ENCODE results near the gene RAD51AP1. TPM values are rescaled to one million over a fixed set of nuclear protein-coding genes. Genes with fewer than 3 reads are reported as not detected.

The RAD51AP1 gene
- total RNA-seq, 1 donor from 2014 or later = 8.5 TPM

DNA sequence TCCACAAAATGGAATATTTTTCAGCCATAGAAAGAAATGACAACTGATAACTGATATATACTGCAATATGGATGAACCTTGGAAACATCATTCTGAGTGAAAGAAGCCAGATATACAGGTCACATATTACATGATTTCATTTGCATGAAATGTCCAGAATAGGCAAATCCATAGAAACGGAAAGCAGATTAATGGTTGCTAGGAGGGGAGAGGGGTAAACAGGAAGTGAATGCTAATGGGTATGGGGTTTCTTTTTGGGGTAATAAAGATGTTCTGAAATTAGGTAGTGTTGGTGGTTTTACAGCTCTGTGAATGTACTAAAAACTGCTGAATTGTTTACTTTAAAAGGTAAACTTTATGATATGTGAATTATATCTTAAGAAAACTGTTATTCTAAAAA, 6.5 kb downstream of the RAD51AP1 start:
- no peak for DNase-seq (ENCODE audit: extremely low read depth, low read depth, low spot score)

- DNase-seq (ENCODE audit: extremely low read depth, low read depth, low spot score) = no peak
Observed at GRCh38 chr12:4552191-4552590, 13.5 kb downstream of the RAD51AP1 start.

DNA sequence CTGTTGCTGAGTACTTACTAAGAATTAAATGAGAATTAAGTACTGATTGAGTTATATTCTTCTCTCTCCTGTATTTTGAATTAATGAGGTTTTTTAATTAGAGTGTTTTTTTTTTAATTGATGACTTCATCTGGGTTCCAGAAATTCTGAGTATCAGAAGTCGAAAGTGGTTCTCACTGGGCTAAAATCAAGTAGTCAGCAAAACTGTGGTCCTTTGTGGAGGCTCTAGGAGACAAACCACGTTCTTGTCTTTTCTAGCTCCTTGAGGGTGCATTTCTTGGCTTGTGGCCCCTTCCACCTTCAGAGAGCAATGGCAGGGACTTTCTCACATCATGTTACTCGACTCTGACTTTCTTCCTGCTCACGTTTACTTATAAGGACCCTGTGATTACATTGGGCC, 15.3 kb downstream of the RAD51AP1 start:
- no peak for DNase-seq (ENCODE audit: extremely low read depth, low read depth, low spot score)

DNA sequence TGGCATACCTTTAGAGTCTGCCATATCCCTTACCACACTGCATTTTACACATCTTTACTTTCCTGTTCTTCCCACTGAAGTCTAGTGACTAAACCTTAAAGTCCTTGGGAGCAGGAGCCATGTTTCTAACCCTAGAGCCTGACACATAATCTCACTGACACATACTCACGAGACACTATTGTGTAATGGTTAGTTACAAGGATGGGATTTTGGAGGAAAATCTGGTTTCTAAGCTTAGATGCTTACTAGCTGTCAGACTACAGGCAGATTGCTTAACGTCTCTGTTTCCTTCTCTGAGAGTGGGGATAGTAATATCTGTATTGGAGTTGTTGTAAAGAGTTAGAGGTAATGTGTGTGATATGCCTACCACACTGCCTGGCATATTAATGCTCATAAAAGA, 17.1 kb downstream of the RAD51AP1 start:
- DNase-seq (ENCODE audit: extremely low read depth, low read depth, low spot score) = no peak

DNA sequence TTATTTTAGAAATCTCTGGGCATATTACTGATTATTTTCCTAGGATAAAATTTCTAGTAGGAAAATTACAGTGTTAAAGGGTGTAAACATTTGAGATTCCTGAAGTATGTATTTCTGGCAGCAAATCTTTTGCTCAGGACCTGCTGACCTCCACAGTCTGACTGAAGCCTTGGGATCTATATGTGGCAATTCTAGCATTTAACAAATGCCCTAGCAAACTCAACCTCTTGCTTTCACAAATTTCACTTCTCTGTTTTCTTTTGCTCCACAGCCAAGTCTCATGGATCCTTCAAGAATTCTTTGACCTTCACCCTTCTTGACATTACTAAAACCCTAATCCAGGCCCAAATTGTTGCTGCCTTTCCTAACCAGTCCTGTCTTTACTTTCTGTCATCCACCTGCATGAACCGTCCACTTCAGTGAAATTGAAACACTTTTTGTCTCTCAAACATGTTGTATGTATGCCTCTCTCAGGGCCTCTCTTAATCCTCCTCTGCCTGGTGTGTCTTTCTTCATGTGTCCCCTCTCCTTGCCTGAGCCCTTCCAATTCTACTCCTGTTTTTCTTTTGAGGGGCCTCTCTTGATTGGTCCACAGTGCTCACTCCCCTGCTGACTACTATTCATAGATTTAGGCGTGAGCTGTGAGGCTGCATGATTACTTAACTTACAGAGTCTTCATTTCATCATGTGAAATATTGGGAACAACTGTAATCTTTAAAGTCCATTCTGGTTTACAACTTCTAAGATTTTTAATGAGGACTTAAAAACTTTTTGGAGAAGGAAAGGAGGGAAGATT, 18.2 kb downstream of the RAD51AP1 start:
- no peak for DNase-seq (ENCODE audit: extremely low read depth, low read depth, low spot score)

- no peak for DNase-seq (ENCODE audit: extremely low read depth, low read depth, low spot score)
Observed at GRCh38 chr12:4557586-4557985, 18.9 kb downstream of the RAD51AP1 start.

DNA sequence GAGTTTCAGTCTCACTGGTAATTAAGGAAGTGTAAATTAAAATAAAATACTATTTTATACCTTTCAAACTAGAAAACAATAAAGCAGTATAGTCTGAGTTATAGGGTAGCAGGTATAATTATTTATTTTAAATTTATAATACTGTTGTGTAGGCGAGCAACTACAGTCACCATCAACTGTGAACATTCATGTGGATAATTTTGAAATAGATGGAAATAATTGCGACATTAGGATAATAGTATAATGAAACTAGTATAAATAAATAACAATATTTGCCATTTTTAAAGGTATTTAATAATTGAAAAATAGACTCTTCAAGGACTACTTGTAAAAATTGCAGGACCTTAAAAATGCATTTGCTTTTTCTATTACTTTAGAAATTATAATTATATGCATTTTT, 19.5 kb downstream of the RAD51AP1 start:
- no peak for DNase-seq (ENCODE audit: extremely low read depth, low read depth, low spot score)

- no peak for DNase-seq (ENCODE audit: extremely low read depth, low read depth, low spot score)
Observed at GRCh38 chr12:4562034-4562657, 23.5 kb downstream of the RAD51AP1 start, which contains the start of gene DYRK4. Gene DYRK4 (plus strand): TSS chr12:4562208. CDS start chr12:4562246, 38 bp downstream.

GRCh38 chr12:4563336-4563735, 24.6 kb downstream of the RAD51AP1 start:
- no peak for DNase-seq (ENCODE audit: extremely low read depth, low read depth, low spot score)

DNA sequence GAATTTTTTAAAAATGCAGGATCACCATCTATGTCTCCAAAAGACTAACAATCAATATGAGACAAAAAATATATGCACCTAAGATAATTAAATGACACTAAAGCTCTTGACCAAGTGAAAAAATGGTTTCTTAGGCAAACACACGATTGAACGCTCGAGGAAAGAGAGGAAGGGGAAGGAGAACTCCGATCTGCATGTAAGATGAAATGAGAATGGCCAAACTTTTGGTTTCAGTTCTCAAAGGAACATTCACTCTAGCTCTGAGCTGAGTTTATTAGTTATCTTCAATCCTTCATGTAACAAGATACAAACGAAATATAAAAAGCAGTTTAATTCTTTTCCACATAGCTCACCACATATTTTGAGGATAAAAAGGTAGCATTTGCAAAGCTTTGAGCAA, 26.1 kb downstream of the RAD51AP1 start:
- DNase-seq (ENCODE audit: extremely low read depth, low read depth, low spot score) = no peak

DNA sequence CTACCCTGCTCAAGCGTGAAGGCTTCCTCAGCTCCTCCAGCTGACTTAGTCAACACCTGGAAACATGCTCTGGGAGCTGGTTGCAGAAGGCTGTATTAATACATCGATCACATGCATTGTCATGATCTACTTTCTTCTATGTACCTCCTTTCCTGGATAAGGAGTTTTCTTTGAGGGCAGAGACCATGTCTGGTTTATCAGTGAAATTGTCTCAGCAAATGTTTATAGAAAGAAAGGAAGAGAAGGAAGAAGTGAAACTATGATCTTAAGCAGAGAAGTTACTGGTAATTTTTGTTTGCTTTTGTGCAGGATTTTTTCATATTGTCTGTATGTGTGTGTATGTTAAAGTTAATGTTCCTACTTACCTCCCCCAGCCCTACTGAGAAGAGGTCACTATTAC, 27.8 kb downstream of the RAD51AP1 start:
- no peak for DNase-seq (ENCODE audit: extremely low read depth, low read depth, low spot score)

DNA sequence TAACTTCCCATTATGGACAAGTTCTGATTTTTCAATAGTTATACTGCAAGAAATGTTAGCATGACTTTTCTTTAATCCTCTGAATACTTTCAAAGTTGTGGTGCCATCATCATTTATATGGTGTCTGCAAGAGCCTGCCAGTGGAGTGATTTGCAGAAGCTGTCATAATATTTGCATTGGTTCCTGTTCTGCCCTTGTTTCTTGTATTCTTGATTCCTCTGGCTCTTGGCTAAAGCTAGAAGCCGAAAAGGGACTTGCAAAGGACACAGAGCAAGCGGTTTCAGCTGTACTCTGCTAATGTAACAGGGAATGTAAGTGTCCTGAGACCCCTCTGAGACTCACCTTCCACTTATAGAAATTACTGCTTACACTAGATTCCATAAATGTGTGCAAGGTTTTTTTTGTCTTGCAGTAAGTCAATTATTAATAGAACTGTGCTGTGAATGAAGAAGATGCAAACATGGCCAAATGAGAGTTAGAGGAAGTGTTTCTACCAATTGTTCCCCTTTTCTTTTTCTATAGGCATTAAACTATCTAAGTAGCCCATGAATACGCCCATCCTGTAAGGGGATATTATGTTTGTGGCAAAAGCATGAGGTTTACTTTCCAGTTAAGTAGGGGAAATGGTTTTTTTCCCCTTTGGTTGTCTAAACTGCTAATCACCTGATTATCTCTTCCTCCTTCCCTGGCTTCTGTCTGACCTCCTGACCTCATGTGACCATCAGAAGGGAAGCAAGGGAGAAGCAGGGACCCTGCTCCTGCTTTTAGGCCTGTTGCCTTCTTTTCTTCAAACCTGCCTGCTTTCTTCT, 28.6 kb downstream of the RAD51AP1 start:
- no peak for DNase-seq (ENCODE audit: extremely low read depth, low read depth, low spot score)

- no peak for DNase-seq (ENCODE audit: extremely low read depth, low read depth, low spot score)
Observed at GRCh38 chr12:4569261-4569660, 30.6 kb downstream of the RAD51AP1 start.

GRCh38 chr12:4572680-4573079, 34.0 kb downstream of the RAD51AP1 start:
- DNase-seq (ENCODE audit: extremely low read depth, low read depth, low spot score) = no peak

DNA sequence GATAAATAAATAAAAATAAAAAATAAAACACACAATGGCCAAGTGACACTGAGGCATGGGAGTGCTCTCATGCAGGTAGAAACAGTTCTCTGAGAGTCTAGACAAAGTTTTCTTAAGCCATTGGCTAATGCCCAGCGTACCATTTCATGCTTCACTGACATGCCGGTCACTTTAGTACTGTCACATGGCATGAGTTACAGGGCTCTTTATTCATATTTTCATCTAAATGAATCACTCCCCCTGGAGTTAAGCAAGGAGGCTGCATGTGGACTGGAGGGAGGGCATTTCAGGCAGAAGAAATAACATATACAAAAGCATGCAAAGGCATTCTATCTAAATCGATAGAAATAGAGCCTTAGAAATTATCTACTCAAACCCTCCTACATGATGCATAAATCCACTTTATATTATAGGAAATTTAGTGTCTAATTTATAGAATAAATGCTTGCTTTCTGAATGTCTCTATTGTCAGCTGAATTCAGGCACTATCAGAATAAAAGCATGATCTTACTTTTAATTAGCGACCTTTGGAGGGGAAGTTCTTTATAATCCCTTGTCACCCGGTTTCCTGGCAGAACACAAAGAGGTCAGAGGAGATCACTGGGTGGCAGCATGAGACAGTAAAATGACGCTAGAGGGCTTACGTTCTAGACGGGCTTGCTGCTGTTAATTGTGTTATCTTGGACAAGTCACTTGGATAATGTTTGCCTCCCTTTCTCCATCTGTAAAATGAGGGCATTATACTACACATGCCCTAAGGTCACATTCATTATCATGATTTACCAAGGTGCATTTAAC, 40.8 kb downstream of the RAD51AP1 start:
- no peak for DNase-seq (ENCODE audit: extremely low read depth, low read depth, low spot score)

DNA sequence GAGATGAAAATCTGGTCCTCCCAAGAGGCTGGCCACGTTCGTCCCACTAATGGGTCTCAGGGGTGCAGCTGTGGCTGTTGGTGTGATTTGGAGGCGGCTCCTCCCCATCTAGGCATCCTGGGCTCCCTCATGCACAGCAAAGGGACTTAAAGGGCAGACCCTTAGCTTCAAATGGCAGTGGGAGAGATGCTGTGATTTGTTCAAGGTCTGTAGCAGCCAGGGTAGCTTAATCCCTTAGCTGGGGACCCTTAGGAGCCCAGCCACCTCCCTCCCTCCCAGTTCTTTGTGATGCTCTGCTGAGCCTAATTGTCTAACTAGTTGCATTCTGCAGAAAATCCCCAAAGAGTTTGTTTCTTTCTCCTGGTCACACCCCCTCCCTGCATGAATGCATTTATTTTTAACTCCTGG, 41.6 kb downstream of the RAD51AP1 start:
- no peak for DNase-seq (ENCODE audit: extremely low read depth, low read depth, low spot score)

- no peak for DNase-seq (ENCODE audit: extremely low read depth, low read depth, low spot score)
Observed at GRCh38 chr12:4584281-4584680, 45.6 kb downstream of the RAD51AP1 start.

DNA sequence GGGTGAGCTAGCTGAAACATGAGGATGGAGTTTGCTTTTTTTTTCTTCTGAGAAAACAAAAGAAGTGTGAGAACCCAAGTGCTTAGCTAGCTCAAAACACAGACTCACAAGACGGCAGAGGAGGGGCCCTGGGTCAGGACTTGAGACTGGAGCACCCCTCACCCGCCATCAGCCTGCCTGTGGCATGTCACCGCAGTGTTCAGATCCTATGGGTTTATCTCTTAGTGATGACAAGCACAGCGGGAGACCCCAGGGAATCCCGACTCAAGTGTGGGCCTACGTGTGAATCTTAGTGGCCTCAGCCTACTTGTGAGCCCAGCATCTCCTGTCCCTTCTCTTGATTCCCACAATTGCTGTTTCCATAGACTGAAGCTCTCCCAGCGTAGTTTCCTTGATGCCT, 46.2 kb downstream of the RAD51AP1 start:
- DNase-seq (ENCODE audit: extremely low read depth, low read depth, low spot score) = no peak

GRCh38 chr12:4586500-4586899, 47.8 kb downstream of the RAD51AP1 start:
- DNase-seq (ENCODE audit: extremely low read depth, low read depth, low spot score) = no peak

- no peak for DNase-seq (ENCODE audit: extremely low read depth, low read depth, low spot score)
Observed at GRCh38 chr12:4587108-4587507, 48.4 kb downstream of the RAD51AP1 start.

GRCh38 chr12:4588916-4589315, 50.2 kb downstream of the RAD51AP1 start:
- DNase-seq (ENCODE audit: extremely low read depth, low read depth, low spot score) = no peak
